Tibial nerve (tissue), 4 donors: ENCODE results near the gene GBP7. TPM values are rescaled to one million over a fixed set of nuclear protein-coding genes. Genes with fewer than 3 reads are reported as not detected.

ENCODE experiments used
- DNase-seq, 2 donors: peaks; one replicate each; pipeline ENCODE4 v3.0.0-alpha.2; 2019; ENCODE audit warnings: low spot score in 2 of 2
- H3K27ac ChIP-seq, 4 donors: fragments of 200-600 bp; sonication (generic) in 3 of 4; one replicate each; pipeline ENCODE4 v1.5.1; 2017 to 2019; ENCODE audit warnings: mild to moderate bottlenecking in 1 of 4
- H3K27me3 ChIP-seq, 2 donors: fragments of 200-600 bp; sonication (generic) in 1 of 2; one replicate each; pipeline versions ENCODE4 v1.5.1 to v1.6.0; 2017 to 2019
- H3K36me3 ChIP-seq, 3 donors: fragments of 200-600 bp; sonication (generic); one replicate each; pipeline ENCODE4 v1.5.1; 2018 to 2019
- H3K4me1 ChIP-seq, 4 donors: fragments of 200-600 bp; sonication (generic) in 3 of 4; one replicate each; pipeline ENCODE4 v1.5.1; 2017 to 2019
- H3K4me3 ChIP-seq, 4 donors: fragments of 200-600 bp; sonication (generic) in 3 of 4; one replicate each; pipeline ENCODE4 v1.5.1; 2017 to 2019; ENCODE audit warnings: mild to moderate bottlenecking in 1 of 4, moderate library complexity in 1 of 4
- H3K9me3 ChIP-seq, 4 donors: fragments of 200-600 bp; sonication (generic) in 3 of 4; one replicate each; pipeline ENCODE4 v1.5.1; 2017 to 2019
- EP300 ChIP-seq, 2 donors: sonication (generic); formaldehyde crosslinking; IDR thresholded peaks; one replicate each; pipeline ENCODE4 v1.6.1; 2017; ENCODE audit warnings: antibody characterized with exemption in 2 of 2, mild to moderate bottlenecking in 1 of 2
- POLR2A ChIP-seq, 2 donors: fragments of 450-650 bp; IDR thresholded peaks; one replicate each; pipeline ENCODE4 v1.6.1; 2017; ENCODE audit warnings: antibody characterized with exemption in 2 of 2, mild to moderate bottlenecking in 2 of 2, moderate library complexity in 2 of 2
- WGBS, 2 donors: methylation state at CpG; one replicate each; pipeline ENCODE4 v1.1.5; 2018; 5-methylcytosine and 5-hydroxymethylcytosine counted together
- total RNA-seq, 4 donors: library from RNA; depleted of rRNA; stranded (reverse); fragments of >200 nt; gene quantifications; one replicate each; pipeline ENCODE4 v1.1.0, GENCODE V29; 2016
- TF ChIP-seq, protein P1 (sequence below), 5 experiments: fragments of 200-600 bp in 3 of 5; fragments of 450-650 bp in 2 of 5; sonication (generic) in 3 of 5; IDR thresholded peaks; one replicate each; pipeline ENCODE4 v1.5.1; 2016 to 2019; ENCODE audit warnings: antibody characterized with exemption in 5 of 5, mild to moderate bottlenecking in 3 of 5, moderate library complexity in 2 of 5

The GBP7 gene
- total RNA-seq, 4 donors from 2014 or later: not detected

DNA sequence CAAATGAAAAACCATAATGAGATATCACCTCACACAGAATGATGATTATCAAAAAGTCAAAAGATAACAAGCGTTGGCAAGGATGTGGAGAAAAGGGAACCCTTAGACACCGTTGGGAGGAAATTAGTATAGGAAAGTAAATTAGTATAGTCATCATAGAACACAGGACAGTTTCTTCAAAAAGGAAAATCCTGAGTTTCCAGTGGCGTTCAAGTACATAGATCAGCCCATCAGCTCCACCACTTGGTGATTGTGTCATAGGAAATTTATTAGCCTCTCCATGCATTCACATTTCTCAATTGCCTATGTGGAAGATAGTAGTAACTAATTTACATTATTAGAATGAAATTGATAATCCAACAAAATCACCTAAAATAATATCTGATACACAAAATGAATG is 29.1 kb downstream of the GBP7 start:
- Histone ChIP-seq H3K4me1 (peaks cover 0 to 10% (median 0%) of the 10 kb centered on the region in 4 donors), H3K36me3 (no peaks in the 10 kb centered on the region), H3K27me3 (no peaks in the 10 kb centered on the region), H3K4me3 (no peak overlapping the region), H3K9me3 (no peaks in the 10 kb centered on the region), H3K27ac (no peak overlapping the region)
- TF ChIP-seq EP300 (IDR thresholded peaks at IDR 0.05) (no peak), POLR2A (IDR thresholded peaks at IDR 0.05) (no peak)
- TF ChIP-seq, protein P1, sequence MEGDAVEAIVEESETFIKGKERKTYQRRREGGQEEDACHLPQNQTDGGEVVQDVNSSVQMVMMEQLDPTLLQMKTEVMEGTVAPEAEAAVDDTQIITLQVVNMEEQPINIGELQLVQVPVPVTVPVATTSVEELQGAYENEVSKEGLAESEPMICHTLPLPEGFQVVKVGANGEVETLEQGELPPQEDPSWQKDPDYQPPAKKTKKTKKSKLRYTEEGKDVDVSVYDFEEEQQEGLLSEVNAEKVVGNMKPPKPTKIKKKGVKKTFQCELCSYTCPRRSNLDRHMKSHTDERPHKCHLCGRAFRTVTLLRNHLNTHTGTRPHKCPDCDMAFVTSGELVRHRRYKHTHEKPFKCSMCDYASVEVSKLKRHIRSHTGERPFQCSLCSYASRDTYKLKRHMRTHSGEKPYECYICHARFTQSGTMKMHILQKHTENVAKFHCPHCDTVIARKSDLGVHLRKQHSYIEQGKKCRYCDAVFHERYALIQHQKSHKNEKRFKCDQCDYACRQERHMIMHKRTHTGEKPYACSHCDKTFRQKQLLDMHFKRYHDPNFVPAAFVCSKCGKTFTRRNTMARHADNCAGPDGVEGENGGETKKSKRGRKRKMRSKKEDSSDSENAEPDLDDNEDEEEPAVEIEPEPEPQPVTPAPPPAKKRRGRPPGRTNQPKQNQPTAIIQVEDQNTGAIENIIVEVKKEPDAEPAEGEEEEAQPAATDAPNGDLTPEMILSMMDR (IDR thresholded peaks at IDR 0.05): no peak
- WGBS, 2 donors: 79 to 81% methylated on average over 3 of the region's 3 CpGs
- DNase-seq: no peak

GRCh38 chr1:89143484-89143883 is 32.3 kb downstream of the GBP7 start:
- Histone ChIP-seq H3K4me3 (no peak overlapping the region), H3K36me3 (no peaks in the 10 kb centered on the region), H3K9me3 (no peaks in the 10 kb centered on the region), H3K27ac (no peak overlapping the region), H3K4me1 (peaks cover 0 to 10% (median 0%) of the 10 kb centered on the region in 4 donors), H3K27me3 (no peaks in the 10 kb centered on the region)
- no peak for TF ChIP-seq POLR2A (IDR thresholded peaks at IDR 0.05)
- TF ChIP-seq EP300 (IDR thresholded peaks at IDR 0.05): no peak
- TF ChIP-seq, protein P1 (IDR thresholded peaks at IDR 0.05): no peak
- DNase-seq: no peak
- WGBS, 2 donors: 83 to 86% methylated on average over 2 of the region's 2 CpGs

- DNase-seq: no peak
- no peak overlapping the region for H3K27ac ChIP-seq
- no peaks in the 10 kb centered on the region for H3K27me3 ChIP-seq
- H3K4me1 ChIP-seq: no peaks in the 10 kb centered on the region
- WGBS, 2 donors: 81 to 94% methylated on average over 4 of the region's 4 CpGs
- no peak for TF ChIP-seq POLR2A (IDR thresholded peaks at IDR 0.05)
- TF ChIP-seq, protein P1 (IDR thresholded peaks at IDR 0.05): no peak
- no peak for TF ChIP-seq EP300 (IDR thresholded peaks at IDR 0.05)
- H3K4me3 ChIP-seq: no peak overlapping the region
- H3K9me3 ChIP-seq: no peaks in the 10 kb centered on the region
- H3K36me3 ChIP-seq: no peaks in the 10 kb centered on the region
Observed at GRCh38 chr1:89142160-89142559, 33.6 kb downstream of the GBP7 start.

DNA sequence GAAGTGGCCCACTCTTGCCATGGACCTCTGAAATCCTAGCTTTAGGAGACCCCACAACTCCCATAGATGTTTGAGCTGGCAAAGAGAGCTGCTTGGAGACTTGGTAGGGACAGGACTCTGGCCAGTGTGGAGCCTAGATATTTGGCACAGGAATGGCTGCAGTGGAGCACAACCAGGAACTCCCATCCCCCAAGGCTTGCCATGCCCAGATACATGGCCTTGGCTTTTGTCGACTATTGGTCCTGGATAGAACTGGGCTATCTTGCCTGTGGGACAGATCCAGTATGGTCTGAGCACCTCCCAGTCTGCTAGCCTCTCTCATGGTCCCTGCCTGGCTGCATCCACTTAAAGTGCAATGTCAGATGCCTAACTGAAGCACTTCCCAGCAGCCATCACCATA is 42.1 kb downstream of the GBP7 start:
- H3K9me3 ChIP-seq: no peaks in the 10 kb centered on the region
- no peaks in the 10 kb centered on the region for H3K27me3 ChIP-seq
- DNase-seq: no peak
- peaks cover 0 to 16% (median 9%) of the 10 kb centered on the region in 4 donors for H3K4me1 ChIP-seq
- no peak for TF ChIP-seq POLR2A (IDR thresholded peaks at IDR 0.05)
- TF ChIP-seq, protein P1 (IDR thresholded peaks at IDR 0.05): no peak
- no peak for TF ChIP-seq EP300 (IDR thresholded peaks at IDR 0.05)
- H3K4me3 ChIP-seq: no peak overlapping the region
- H3K27ac ChIP-seq: no peak overlapping the region
- no peaks in the 10 kb centered on the region for H3K36me3 ChIP-seq
- WGBS, 2 donors: 100% methylated on average over 1 of the region's 1 CpG

- Histone ChIP-seq H3K4me1 (peaks cover 0 to 32% (median 13%) of the 10 kb centered on the region in 4 donors), H3K27me3 (no peaks in the 10 kb centered on the region), H3K27ac (peak overlapping the region in 1 of 4 donors; percentile 95), H3K36me3 (no peaks in the 10 kb centered on the region), H3K4me3 (no peak overlapping the region), H3K9me3 (no peaks in the 10 kb centered on the region)
- DNase-seq: no peak
- TF ChIP-seq POLR2A (IDR thresholded peaks at IDR 0.05) (no peak), EP300 (IDR thresholded peaks at IDR 0.05) (no peak)
- TF ChIP-seq, protein P1 (IDR thresholded peaks at IDR 0.05): no peak
- 22 to 26% methylated on average over 1 of the region's 1 CpG for WGBS, 2 donors
Observed at GRCh38 chr1:89130716-89131115, 45.1 kb downstream of the GBP7 start.
